ENCODE results near the gene CLNK.

DNA sequence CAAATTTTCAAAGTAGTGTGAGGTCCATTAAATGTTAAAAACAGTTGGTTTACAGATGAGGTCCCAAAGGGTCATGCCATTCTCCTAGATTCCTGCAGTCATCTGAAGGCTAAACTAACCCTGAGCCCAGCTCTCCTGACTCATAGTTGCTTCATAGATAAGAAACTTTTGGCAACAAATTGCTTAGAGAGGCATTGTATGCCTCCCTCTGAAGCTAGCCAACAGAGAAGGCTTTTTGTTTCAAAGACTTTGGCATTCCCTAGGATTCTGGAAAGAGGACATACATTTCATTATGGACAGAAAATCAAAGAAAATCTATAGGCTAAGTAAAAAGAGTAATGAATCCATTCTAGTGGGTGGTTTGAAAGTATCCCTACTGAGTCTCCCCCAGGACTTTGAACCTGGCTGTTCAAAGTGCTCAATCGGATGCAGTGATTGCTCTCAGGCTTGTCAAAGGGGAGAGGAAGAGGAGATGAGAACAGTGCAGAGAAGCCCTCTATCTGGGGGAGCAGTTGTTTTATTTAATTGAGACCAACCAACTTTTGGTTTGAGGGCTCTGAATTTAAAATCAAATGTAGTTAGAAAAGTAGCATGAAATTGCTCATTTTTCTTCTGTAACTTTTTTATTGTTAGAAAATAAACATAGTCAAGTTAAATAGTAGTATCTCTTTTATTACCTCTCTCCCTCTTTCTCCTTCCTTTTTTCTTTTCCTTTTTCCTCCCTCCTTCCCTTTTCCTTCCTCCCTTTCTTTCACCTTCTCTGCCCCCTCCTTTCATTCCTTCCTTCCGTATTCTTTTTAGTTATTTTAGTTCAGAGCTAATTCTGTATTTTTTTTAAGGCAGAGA, 155.1 kb downstream of the CLNK start:
- TF ChIP-seq, protein P1, sequence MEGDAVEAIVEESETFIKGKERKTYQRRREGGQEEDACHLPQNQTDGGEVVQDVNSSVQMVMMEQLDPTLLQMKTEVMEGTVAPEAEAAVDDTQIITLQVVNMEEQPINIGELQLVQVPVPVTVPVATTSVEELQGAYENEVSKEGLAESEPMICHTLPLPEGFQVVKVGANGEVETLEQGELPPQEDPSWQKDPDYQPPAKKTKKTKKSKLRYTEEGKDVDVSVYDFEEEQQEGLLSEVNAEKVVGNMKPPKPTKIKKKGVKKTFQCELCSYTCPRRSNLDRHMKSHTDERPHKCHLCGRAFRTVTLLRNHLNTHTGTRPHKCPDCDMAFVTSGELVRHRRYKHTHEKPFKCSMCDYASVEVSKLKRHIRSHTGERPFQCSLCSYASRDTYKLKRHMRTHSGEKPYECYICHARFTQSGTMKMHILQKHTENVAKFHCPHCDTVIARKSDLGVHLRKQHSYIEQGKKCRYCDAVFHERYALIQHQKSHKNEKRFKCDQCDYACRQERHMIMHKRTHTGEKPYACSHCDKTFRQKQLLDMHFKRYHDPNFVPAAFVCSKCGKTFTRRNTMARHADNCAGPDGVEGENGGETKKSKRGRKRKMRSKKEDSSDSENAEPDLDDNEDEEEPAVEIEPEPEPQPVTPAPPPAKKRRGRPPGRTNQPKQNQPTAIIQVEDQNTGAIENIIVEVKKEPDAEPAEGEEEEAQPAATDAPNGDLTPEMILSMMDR (IDR thresholded peaks at IDR 0.05; ENCODE audit: low read depth, low read length, poor library complexity, severe bottlenecking), result no peak
- no peak for TF ChIP-seq EZH2phosphoT487 (IDR thresholded peaks at IDR 0.05; ENCODE audit: borderline replicate concordance, low read length)

Measured in DOHH2 (cell line).